ENCODE measurements around the gene MFF. TPM values are rescaled to one million over a fixed set of nuclear protein-coding genes. Genes with fewer than 3 reads are reported as not detected.

The MFF gene
- polyA plus RNA-seq, 3 donors, result 39.4 to 100 (median 91.7) TPM

GRCh38 chr2:227285741-227286236 lies 39.3 kb upstream of the MFF start:
- Histone ChIP-seq H3K9me3 (replicated peaks in 1 of 2; ENCODE audit: control insufficient read depth in 1 of 2, insufficient read depth in 1 of 2, low read length in 2 of 2) (no peaks in the 10 kb centered on the region), H3K27me3 (ENCODE audit: control insufficient read depth in 2 of 2, insufficient read depth in 2 of 2, low read length in 2 of 2) (no peaks in the 10 kb centered on the region), H3K4me2 (replicated peaks; ENCODE audit: extremely low read depth, low read length, poor library complexity, severe bottlenecking) (no peak overlapping the region), H3K79me2 (ENCODE audit: insufficient read depth, low read length) (no peaks in the 10 kb centered on the region), H3K4me1 (ENCODE audit: control insufficient read depth in 1 of 2, insufficient read depth in 2 of 2, low read length in 2 of 2) (no peaks in the 10 kb centered on the region), H2AFZ (ENCODE audit: insufficient read depth, low read depth, low read length, poor library complexity, severe bottlenecking) (no peak overlapping the region), H3K27ac (ENCODE audit: low read depth in 1 of 2, low read length in 2 of 2) (no peak overlapping the region), H3K9ac (ENCODE audit: insufficient read depth, low read length, poor library complexity, severe bottlenecking) (no peak overlapping the region), H3K4me3 (replicated peaks in 1 of 3; ENCODE audit: low read depth in 2 of 3, low read length in 3 of 3) (no peak overlapping the region), H4K20me1 (ENCODE audit: insufficient read depth, low read length) (no peaks in the 10 kb centered on the region), H3K36me3 (replicated peaks in 1 of 2; ENCODE audit: control insufficient read depth in 1 of 2, insufficient read depth in 2 of 2, low read length in 2 of 2) (no peaks in the 10 kb centered on the region)
- H3K4me3 Mint-ChIP-seq, result no peak overlapping the region
- TF ChIP-seq CTCF (IDR thresholded peaks at IDR 0.05), result no peak
- H3K9me3 Mint-ChIP-seq, result peaks cover 0 to 4% (median 2%) of the 10 kb centered on the region in 7 donors
- no peaks in the 10 kb centered on the region for H3K4me1 Mint-ChIP-seq
- intact Hi-C loops (cut with micrococcal nuclease), result no loop called here
- H3K36me3 Mint-ChIP-seq, result no peaks in the 10 kb centered on the region
- WGBS (ENCODE audit: insufficient coverage), result 100% methylated on average over 1 of the region's 6 CpGs
- no peak overlapping the region for H3K27ac Mint-ChIP-seq
- no peak for DNase-seq
- H3K27me3 Mint-ChIP-seq (ENCODE audit: low read depth in 3 of 3), result peaks cover 0 to 7% (median 3%) of the 10 kb centered on the region in 3 donors

- H3K4me1 Mint-ChIP-seq, result no peaks in the 10 kb centered on the region
- WGBS (ENCODE audit: insufficient coverage), result 92% methylated on average over 5 of the region's 5 CpGs
- Histone ChIP-seq H3K27me3 (ENCODE audit: control insufficient read depth in 2 of 2, insufficient read depth in 2 of 2, low read length in 2 of 2) (no peaks in the 10 kb centered on the region), H4K20me1 (ENCODE audit: insufficient read depth, low read length) (no peaks in the 10 kb centered on the region), H3K4me2 (replicated peaks; ENCODE audit: extremely low read depth, low read length, poor library complexity, severe bottlenecking) (no peak overlapping the region), H3K27ac (ENCODE audit: low read depth in 1 of 2, low read length in 2 of 2) (no peak overlapping the region), H2AFZ (ENCODE audit: insufficient read depth, low read depth, low read length, poor library complexity, severe bottlenecking) (no peak overlapping the region), H3K4me3 (replicated peaks in 1 of 3; ENCODE audit: low read depth in 2 of 3, low read length in 3 of 3) (no peak overlapping the region), H3K36me3 (replicated peaks in 1 of 2; ENCODE audit: control insufficient read depth in 1 of 2, insufficient read depth in 2 of 2, low read length in 2 of 2) (no peaks in the 10 kb centered on the region), H3K9me3 (replicated peaks in 1 of 2; ENCODE audit: control insufficient read depth in 1 of 2, insufficient read depth in 1 of 2, low read length in 2 of 2) (no peaks in the 10 kb centered on the region), H3K79me2 (ENCODE audit: insufficient read depth, low read length) (no peaks in the 10 kb centered on the region), H3K9ac (ENCODE audit: insufficient read depth, low read length, poor library complexity, severe bottlenecking) (no peak overlapping the region), H3K4me1 (ENCODE audit: control insufficient read depth in 1 of 2, insufficient read depth in 2 of 2, low read length in 2 of 2) (no peaks in the 10 kb centered on the region)
- TF ChIP-seq CTCF (IDR thresholded peaks at IDR 0.05), result no peak
- peaks cover 0 to 6% (median 3%) of the 10 kb centered on the region in 3 donors for H3K27me3 Mint-ChIP-seq (ENCODE audit: low read depth in 3 of 3)
- H3K4me3 Mint-ChIP-seq, result no peak overlapping the region
- no peak overlapping the region for H3K27ac Mint-ChIP-seq
- intact Hi-C loops (cut with micrococcal nuclease), result no loop called here
- DNase-seq, result no peak
- no peaks in the 10 kb centered on the region for H3K36me3 Mint-ChIP-seq
- peaks cover 0 to 3% (median 1%) of the 10 kb centered on the region in 7 donors for H3K9me3 Mint-ChIP-seq
These were observed 37.3 kb upstream of the MFF start for GRCh38 chr2:227287771-227288170.

Data from CD14-positive monocyte (primary cell).